CD1c-positive myeloid dendritic cell (primary cell): ENCODE measurements around the gene TSPAN15.
"Not testable (repeated sequence)": the region's sequence is repeated elsewhere in the genome, so short reads cannot be mapped to it uniquely, and the experiment has no call there.

Experiments
- DNase-seq: peaks from one replicate; pipeline ENCODE4 v3.0.0-alpha.2; 2016; ENCODE audit errors: extremely low spot score

TSPAN15 gene

DNA sequence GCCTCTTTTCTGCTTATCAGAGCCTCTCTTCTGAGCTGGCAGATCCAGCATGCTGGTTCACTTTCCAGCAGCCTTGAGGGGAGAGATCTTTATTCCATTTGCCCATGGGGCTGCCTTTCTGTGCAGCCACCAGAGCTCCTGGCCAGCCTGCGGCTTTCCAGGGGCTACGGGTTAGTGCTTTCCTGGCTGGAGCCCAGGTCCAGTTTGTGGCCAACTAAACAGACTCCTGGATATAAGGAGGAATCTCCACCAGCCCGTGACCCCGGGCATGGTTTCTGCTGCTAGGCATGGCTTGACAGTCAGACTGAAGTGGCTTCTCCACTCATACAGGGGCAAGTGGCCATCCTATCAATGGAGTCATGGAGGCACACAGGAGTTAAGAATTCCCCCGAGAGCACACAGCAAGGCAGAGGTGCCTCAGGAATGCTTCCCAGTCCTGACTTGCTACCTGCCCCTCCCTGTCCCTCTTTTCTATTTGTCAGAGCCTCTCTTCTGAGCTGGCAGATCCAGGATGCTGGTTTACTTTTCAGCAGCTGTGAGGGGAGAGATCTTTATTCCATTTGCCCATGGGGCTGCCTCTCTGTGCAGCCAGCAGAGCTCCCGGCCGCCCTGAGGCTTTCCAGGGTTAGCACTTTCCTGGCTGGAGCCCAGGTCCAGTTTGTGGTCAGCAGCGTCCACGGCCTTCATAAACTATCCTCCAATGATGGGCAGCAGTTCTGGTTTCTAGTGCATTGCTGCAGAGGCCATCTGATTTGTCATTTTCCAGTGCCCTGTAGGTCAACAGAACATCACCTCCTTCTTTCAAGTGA, 35.9 kb downstream of the TSPAN15 start:
- DNase-seq = no peak

DNA sequence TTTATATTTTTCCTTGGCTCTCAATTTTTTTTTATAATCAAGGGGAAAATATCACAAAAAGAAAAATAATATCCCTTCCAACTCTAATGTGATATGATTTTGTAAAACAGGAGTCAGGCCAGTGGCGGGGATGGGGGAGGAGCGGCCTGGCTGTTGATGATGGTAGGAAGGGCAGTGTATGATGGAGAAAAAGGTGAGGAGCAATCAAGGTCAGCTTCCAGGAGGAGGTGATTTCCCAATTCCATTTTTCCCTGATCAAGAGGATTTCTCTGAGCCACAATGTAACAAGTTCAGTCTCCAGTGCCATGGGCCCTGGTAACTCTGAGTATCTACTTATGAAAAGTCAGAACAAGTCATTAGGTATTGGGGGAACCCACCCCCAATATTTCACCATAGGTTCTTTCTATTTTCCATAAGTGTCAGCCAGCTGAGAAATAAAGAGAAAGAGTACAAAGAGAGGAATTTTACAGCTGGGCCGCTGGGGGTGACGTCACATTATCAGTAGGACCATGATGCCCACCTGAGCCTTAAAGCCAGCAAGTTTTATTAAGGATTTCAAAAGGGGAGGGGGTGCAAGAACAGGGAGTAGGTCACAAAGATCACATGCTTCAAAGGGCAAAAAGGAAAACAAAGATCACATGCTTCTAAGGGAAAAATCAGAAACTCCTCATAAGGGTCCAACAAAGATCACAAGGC, 37.0 kb downstream of the TSPAN15 start:
- not testable (repeated sequence) for DNase-seq

DNA sequence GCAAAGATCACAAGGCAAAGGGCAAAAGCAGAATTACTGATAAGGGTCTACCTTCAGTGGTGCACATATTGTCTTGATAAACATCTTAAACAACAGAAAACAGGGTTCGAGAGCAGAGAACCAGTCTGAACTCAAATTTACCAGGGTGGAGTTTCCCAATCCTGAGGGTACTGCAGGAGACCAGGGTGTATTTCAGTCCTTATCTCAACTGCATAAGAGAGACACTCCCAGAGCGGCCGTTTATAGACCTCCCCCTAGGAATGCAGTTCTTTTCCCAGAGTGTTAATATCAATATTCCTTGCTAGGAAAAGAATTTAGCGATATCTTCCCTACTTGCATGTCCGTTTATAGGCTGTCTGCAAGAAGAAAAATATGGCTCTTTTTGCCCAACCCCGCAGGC, 37.6 kb downstream of the TSPAN15 start:
- not testable (repeated sequence) for DNase-seq

DNA sequence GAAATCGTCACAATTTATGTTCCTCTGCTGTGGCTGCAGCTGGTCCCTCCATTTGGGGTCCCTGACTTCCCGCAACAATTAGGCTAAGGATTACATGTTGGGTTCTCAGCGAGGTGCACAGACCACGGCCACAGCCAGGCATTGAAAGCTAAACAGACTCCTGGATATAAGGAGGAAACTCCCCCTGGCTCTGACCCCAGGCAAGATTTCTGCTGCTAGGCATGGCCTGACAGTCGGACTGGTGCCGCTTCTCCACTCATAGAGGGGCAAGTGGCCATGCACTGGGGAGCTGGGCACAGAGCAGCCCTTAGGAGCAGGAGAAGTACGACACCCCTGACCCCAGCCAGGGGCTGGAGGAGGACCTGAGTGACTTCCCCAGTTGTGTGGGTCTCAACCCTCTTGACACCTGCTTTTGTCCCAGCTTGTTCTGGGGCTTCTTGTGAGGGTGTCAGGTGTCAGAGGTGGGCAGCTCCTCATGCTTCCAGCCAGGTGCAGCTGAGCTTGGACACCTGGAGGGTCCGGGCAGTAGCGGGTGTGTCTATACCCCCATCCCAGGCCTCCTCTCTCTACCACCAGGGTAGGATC, 38.3 kb downstream of the TSPAN15 start:
- no peak for DNase-seq

DNA sequence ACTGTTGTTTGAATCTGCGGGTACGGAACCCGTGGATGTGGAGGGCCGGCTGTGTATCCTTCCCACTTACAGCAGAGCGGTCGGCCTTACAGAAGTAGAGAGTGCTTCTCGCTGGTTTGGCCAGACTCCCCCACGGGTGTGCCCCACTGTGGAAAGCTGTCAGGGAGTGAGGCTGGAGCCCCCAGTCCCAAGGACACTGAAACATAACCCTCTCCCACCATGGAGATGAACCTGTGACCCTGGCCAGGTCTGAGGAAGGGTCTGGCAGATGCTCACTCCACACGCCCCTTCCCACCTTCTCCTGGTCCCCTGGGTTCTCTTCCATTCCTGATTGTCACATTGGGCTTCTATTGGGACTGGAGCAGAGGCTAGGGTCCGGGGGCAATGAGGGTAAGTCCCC, 39.6 kb downstream of the TSPAN15 start:
- DNase-seq = no peak

DNA sequence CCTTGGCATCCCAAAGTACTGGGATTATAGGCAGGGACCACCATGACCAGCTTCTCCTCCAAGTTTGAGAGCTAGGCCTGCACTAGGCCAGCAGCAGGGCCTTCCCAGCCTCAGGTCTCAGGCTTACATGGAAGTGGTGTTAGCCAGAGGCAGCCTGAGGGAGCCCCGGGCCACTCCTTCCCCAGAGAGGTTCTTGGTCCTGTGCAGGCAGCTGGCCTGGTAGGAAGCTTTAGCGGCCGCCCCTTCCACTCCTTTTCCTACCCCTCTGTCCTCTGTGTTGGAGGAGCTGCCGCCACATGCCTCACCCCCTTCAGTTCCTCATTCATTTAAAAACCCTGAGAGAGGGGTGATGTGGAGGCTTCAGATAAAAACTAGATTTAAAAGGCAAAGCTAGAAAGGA, 40.3 kb downstream of the TSPAN15 start:
- no peak for DNase-seq

DNA sequence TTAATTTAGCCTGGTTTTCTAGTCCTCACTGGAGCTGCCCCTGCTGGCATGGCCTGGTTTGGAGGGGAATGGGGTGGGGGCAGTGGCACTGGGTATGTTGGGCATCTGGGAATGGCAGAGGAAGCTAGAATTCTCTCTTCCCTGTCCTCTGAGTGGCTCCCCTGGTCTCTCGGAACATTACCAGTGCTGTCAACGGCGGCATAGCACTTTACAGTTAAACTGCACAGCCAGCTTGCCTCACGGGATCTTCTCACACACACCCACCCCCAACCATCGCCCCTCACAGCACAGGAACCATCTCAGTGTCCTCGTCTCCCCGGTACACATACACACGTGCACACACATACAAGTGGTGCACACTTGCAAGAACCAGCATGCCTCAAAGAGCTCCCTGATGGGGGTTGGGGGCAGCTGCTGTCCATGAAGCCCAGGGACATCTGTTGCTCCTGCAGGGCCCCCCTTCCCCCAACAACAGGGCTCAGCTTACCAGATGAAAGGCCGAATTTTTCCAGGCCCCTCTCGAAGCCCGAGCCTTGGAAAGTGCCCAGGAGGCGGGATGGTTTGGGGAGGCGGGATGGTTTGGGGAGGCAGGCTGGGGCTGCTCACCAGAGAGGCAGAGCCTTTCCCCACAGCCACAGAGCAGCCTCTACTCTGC, 41.0 kb downstream of the TSPAN15 start:
- DNase-seq = no peak

DNA sequence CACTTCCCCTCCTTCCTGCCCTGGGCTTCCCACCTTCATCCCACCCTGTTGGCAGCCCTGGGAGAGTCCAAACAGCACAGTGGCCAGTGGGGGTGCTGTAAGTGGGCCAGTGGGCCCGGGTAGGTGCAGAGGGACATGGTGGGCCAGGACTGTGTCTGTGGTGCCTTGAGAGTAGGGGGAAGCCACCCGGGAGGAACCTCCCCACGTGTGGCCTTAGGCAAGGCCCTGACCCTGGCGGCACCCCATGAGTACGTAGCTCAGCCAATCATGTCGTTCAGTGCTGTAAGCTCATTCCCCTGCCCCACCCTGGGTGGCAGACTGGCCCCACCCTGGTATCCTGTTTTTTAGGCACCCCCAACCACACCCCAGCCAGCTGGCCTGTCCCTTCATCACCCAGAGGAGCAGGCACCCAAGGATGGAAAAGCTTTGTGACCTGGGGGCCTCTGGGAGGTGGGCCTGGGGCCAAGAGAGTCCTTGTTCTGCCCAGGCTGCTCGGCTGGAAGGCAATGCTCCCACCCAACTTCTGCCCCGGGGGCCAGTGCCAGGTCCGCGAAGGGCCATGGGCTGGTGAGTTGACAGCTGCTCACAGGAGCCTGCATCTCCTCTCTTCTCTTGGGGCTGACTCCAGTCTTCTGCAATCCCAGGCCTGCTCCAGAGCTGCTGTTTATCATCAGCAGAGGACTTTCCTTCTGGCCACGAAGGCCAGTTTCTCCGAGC, 41.6 kb downstream of the TSPAN15 start:
- no peak for DNase-seq

DNA sequence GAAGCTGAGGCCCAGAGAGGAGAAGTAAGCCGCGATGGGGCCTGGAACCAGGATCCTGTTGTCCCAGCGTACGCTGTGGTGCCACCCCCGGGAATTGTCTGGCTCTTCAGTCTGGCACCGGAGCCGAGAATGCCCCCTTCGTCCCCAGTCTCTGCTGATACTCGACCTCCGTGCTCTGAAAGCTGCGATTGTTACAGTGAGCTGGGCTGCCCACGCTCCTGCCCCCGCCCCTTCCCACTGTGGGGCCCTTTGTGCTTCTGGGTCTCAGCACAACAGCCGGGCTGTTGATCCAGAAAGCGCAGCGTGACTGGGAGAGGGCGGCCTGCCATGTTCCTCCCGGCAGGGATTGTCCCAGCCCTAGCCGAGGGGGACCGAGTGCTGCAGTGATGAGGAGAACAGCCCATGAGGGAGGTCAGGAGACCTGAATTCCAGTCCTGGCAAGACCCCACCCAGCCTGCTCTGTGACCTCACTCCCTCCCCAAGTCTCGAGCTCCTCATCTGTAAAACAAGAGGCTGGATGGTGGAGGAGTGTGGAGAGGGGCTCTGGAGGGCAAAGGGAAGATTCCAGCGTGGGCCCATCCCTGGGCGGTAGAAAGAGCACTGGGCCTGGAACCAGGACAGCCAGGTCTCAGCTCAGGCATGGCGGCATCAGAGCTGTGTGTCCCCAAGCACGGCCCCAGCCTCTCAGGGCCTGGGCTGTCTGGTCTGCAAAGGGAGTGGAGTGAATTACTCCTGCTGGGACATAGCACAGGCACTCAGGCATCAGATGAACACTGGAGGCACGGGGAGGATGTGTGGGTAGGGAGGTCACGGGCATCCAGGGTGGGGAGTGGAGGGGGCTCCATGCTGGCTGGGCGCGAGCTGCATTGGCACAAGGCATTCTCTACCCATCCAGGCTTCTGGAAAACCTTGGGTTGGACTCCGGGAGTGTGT, 43.6 kb downstream of the TSPAN15 start:
- no peak for DNase-seq

DNA sequence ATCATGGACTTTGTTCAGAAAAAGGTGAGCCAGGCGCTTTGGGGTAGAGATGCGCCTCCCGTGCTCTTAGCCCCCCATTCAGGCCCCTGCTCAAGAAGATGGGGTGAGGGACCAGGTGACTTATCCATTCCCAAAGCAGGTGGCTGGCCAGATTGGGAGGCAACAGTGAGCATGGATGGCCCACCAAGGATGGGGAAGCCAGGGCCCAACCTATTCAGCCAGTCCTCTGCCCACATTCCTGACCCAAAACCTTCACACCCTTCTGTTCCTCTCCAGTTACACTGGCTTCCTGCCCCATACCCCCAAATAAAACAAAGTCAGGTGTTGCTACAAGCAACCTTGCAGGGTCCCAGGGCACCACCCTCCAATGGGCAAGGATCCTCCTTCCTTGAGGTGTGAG, 44.4 kb downstream of the TSPAN15 start:
- DNase-seq = no peak

DNA sequence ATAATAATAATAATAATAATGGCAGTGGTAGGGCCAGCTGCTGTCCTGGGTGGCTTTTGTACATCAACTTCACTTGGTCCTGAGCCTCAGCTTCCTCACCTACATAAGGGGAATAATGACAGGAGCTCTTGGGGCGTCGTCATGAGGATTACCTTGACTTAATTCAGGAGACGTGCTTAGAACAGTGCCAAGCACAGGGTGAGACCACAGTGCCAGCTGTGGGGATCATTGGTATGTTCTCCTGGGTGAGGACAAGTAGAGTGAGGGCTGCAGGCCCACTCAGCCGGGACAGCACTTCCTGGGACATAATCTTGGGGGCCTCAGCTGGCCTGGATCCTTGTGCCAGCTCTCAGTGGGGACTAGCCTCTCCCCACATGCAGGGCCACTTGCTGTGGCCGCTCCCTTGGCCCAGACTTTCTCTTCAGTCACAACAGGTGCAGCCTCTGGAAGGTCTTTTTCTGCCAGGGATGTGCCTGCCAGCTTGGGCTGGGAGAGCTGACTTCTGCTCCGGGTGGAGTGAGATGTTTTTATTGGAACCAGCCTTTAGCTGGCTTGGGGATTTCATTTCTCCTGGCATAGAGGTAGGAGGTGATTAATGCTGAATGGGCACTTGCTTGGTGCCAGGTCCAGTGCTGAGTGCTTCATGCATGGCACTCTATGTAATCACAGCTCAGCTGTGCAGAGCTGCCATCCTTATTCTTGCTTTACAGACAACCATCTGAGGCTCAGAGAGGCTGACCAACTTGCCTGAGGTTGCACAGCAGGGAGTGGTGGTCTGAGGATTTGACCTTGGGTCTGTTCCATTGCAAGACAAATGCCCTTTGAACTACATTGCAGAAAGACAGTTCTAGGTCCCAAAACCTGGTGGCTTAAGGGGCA, 45.3 kb downstream of the TSPAN15 start:
- no peak for DNase-seq

DNA sequence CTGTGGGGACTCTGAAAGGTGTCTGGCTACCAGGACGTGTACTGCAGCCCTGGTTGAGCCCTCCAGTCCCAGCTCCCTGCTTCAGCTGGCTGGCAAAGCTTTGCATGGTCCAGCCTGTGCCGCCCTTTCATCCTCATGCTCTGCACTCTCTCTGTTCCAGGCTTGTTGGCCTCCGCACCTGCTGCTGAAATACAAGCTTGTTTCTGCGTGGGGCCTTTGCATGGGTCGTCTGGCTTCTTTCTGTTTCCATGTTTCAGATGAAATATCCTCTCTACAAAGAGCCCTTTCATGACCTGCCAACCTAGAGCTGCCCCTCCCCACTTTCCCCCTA, 45.9 kb downstream of the TSPAN15 start:
- no peak for DNase-seq

DNA sequence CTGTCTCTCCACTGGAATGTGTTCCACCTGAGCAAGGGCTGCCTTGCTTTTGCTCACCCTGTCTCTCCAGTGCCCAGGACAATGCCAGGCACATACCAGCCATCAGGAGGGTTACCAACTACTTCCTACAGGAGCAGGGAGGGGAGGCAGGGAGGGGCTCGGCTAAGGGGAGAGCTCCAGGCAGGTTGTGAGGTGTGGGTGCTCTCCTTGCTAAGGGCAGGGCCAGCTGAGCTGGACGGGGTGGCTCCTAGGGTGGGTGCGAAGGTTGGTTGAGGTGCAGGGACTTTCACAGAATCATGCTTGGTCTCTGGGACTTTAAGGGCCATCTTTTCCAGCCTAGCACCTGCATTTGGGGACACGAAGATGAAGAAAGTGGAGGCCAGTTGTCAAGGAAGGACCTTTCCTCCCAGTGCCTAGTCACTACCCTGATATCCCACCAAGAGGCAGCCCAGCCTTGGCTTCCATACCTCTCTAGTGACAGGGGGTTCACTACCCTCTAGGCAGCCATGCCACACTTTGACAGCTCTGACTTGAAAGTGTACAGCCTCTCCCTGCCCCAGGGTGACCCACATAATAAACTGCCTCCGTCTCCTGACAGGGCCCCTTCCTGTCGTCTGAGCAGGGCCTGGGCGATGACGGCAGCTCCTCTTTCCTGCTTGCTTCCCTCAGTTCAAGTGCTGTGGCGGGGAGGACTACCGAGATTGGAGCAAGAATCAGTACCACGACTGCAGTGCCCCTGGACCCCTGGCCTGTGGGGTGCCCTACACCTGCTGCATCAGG, 46.5 kb downstream of the TSPAN15 start:
- no peak for DNase-seq

DNA sequence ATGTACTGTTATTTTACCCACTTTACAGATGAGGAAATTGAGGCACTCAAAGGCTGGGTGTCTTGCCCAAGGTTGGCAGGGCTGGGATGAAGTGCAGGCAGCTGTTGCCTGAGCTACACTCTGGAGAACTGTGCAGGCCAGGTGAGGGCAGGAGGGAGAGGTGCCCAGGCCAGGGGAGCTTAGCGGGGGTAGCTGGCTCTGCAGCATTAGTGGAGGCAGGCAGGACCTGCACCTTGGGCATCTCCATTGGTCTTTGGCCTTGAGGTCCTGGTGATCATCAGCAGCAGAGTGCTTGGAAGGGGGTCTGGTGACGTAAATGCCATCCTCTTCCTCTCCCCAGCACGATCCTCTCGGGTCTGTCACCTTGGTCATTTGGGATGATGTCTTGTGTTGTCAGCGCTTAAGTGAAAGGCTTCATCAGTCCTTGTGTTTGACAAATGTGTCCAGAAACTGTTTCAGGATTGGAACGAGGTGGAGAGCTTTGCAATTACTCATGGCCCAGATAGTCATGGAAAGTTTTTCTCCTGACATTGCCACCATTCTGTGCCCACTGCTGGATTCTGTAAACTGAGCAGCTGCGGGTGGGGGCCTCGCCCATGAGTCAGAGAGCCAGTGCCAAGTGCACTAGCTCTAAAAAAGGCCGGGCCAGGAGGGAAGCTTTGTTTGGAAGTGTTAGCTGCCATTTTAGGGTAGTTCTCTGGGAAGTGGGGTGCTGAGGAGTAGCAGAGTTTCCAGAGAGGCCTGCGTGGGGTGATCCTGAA, 47.6 kb downstream of the TSPAN15 start:
- no peak for DNase-seq

DNA sequence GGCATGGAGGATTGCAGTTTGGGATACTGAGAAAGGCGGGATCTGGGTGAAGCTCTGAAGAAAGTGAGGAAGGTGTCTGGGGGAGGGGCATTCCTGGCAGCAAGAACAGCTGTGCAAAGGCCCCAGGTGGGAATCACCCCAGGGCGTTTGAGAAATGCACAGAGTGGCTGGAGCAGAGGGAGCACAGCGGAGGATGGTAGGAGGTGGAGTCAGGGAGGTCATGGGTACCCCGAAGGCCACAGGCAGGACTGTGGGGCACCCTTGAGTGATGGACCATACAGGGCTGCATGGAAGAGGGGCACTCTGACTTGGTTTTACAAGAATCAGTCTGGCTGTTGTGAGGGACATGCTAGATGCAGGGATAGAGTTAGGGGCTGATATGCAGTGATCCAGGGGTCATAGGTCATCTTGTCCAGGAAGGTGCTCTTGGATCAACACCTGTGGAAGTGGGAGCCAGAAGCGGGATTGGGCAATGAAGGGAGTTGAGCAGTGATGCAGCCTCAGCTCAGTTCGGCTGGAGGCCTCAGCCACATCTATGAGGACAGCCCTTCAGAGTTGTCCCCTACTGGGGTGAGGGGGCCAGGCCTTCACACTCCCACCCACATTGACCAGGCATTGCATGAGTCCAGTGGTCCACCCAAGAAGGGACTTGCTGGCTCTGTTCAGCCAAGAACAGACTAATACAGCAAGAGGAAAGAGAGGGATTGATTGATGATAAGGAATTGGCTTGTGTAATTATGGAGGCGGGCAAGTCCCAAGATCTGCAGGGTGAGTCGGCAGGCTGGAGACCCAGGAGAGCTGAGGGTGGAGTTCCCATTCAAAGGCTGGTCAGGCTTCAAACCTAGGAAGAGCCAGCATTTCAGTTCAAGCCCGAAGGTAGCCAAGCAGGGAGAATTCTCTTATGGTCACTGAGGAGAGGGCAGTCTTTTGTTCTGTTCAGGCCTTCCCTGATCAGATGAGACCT, 48.7 kb downstream of the TSPAN15 start:
- no peak for DNase-seq

DNA sequence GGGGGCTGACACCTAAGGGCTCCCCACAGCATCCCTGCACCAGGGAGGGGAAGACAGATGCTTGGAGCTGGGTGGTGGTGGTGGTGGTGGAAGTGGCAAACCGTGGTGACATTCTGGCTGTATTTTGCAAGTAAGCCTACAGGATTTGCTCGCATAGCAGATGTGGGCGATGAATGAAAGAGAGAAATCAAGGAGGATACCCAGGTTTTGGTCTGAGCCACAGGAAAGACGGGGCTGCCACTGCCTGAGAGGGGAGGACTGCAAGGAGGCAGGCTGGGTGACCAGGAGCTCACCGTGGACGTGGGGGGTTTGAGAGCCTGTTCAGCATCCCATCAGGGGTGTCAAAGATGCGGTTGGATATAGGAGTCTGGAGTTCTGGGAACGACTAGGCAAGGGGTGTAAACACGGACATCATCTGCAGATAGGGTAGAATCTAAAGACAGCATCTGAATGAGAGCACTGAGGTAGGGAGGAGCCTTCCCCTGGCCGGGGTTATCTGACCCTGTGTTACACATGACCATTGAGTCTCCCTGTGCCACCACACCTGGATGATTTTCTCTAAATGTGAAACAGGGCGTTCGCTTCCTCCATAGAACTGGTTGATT, 49.7 kb downstream of the TSPAN15 start:
- no peak for DNase-seq

DNA sequence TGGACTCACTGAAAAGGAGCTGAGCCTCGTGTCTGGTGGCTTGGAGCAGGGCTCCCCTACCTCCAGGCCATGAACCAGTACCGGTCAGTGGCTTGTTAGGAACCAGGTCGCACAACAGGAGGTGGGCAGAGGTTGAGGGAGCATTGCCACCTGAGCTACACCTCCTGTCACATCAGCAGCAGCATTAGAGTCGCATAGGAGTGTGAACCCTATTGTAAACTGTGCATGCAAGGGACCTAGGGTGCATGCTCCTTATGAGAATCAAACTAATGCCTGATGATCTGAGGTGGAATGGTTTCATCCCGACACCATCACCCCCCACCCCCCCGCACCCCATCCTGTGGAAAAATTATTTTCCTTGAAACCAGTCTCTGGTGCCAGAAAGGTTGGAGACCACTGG, 50.4 kb downstream of the TSPAN15 start:
- DNase-seq = no peak
